Measurements from ENCODE around the gene FAM20C.
"Not testable (repeated sequence)": the region's sequence is repeated elsewhere in the genome, so short reads cannot be mapped to it uniquely, and the experiment has no call there.

Gene FAM20C

GRCh38 chr7:193481-194251, 1.3 kb downstream of the FAM20C start:
- no peak for DNase-seq

- no peak for DNase-seq
These were observed 2.1 kb downstream of the FAM20C start for GRCh38 chr7:194252-195009.

GRCh38 chr7:195010-195829, 2.8 kb downstream of the FAM20C start:
- DNase-seq, result no peak

GRCh38 chr7:195830-196128, 3.4 kb downstream of the FAM20C start:
- DNase-seq, result no peak

GRCh38 chr7:196283-196682, 3.9 kb downstream of the FAM20C start:
- DNase-seq, result no peak

- DNase-seq, result no peak
These were observed 4.5 kb downstream of the FAM20C start for GRCh38 chr7:196778-197321.

GRCh38 chr7:197413-198335, 5.3 kb downstream of the FAM20C start:
- DNase-seq, result no peak

- peak; percentile 32 for DNase-seq
These were observed 7.3 kb downstream of the FAM20C start for GRCh38 chr7:199483-200249.

GRCh38 chr7:200290-200689, 7.9 kb downstream of the FAM20C start:
- no peak for DNase-seq

- DNase-seq, result no peak
These were observed 8.3 kb downstream of the FAM20C start for GRCh38 chr7:200704-201103.

- no peak for DNase-seq
These were observed 12.0 kb downstream of the FAM20C start for GRCh38 chr7:204326-204725.

GRCh38 chr7:205115-206010, 13.0 kb downstream of the FAM20C start:
- no peak for DNase-seq

GRCh38 chr7:206351-206750, 14.0 kb downstream of the FAM20C start:
- not testable (repeated sequence) for DNase-seq

GRCh38 chr7:207418-208129, 15.2 kb downstream of the FAM20C start:
- DNase-seq, result peak; percentile 39

- DNase-seq, result no peak
These were observed 15.8 kb downstream of the FAM20C start for GRCh38 chr7:208130-208673.

GRCh38 chr7:208816-209215, 16.4 kb downstream of the FAM20C start:
- no peak for DNase-seq

GRCh38 chr7:209416-209815, 17.0 kb downstream of the FAM20C start:
- no peak for DNase-seq

GRCh38 chr7:209906-210305, 17.5 kb downstream of the FAM20C start:
- no peak for DNase-seq

GRCh38 chr7:210401-210925, 18.1 kb downstream of the FAM20C start:
- no peak for DNase-seq
